ENCODE results near the gene ZNF175.

Gene ZNF175

GRCh38 chr19:51570962-51571575 is at the start of gene ZNF175:
Gene ZNF175, plus strand, starts transcription at chr19:51571283. Its CDS starts 2,047 bp downstream, at chr19:51573330.
- DNase-seq (ENCODE audit: low read depth): peak; percentile 95

GRCh38 chr19:51521357-51521756 is 49.7 kb upstream of the ZNF175 start:
- no peak for DNase-seq (ENCODE audit: low read depth)

- no peak for DNase-seq (ENCODE audit: low read depth)
These were observed 49.3 kb upstream of the ZNF175 start for GRCh38 chr19:51521781-51522180.

GRCh38 chr19:51524666-51525264 is 46.3 kb upstream of the ZNF175 start:
- no peak for DNase-seq (ENCODE audit: low read depth)

GRCh38 chr19:51525651-51526050 is 45.4 kb upstream of the ZNF175 start:
- no peak for DNase-seq (ENCODE audit: low read depth)

GRCh38 chr19:51529301-51529700 is 41.8 kb upstream of the ZNF175 start:
- DNase-seq (ENCODE audit: low read depth): no peak

- no peak for DNase-seq (ENCODE audit: low read depth)
These were observed 40.5 kb upstream of the ZNF175 start for GRCh38 chr19:51530616-51531015.

GRCh38 chr19:51531349-51532315 is 39.5 kb upstream of the ZNF175 start, which contains the start of gene SIGLEC6:
Gene SIGLEC6, minus strand, starts transcription at chr19:51531670. Its CDS starts 22 bp downstream, at chr19:51531648.
- no peak for DNase-seq (ENCODE audit: low read depth)

- DNase-seq (ENCODE audit: low read depth): no peak
These were observed 35.5 kb upstream of the ZNF175 start for GRCh38 chr19:51535535-51535934.

GRCh38 chr19:51539821-51540366 is 31.2 kb upstream of the ZNF175 start:
- DNase-seq (ENCODE audit: low read depth): no peak

GRCh38 chr19:51541458-51542357 is 29.4 kb upstream of the ZNF175 start:
- DNase-seq (ENCODE audit: low read depth): no peak

GRCh38 chr19:51542699-51543098 is 28.4 kb upstream of the ZNF175 start:
- DNase-seq (ENCODE audit: low read depth): no peak

GRCh38 chr19:51544038-51544437 is 27.0 kb upstream of the ZNF175 start:
- no peak for DNase-seq (ENCODE audit: low read depth)

- no peak for DNase-seq (ENCODE audit: low read depth)
These were observed 24.9 kb upstream of the ZNF175 start for GRCh38 chr19:51546107-51546649.

GRCh38 chr19:51546650-51547396 is 24.3 kb upstream of the ZNF175 start:
- no peak for DNase-seq (ENCODE audit: low read depth)

GRCh38 chr19:51547397-51548212 is 23.5 kb upstream of the ZNF175 start:
- no peak for DNase-seq (ENCODE audit: low read depth)

- no peak for DNase-seq (ENCODE audit: low read depth)
These were observed 22.9 kb upstream of the ZNF175 start for GRCh38 chr19:51548213-51548651.

GRCh38 chr19:51548891-51549305 is 22.2 kb upstream of the ZNF175 start:
- no peak for DNase-seq (ENCODE audit: low read depth)

Measured in HS-5 (cell line).